Measurements from ENCODE around the gene SCFD1.
"Not testable (repeated sequence)": the region's sequence is repeated elsewhere in the genome, so short reads cannot be mapped to it uniquely, and the experiment has no call there.

The SCFD1 gene

DNA sequence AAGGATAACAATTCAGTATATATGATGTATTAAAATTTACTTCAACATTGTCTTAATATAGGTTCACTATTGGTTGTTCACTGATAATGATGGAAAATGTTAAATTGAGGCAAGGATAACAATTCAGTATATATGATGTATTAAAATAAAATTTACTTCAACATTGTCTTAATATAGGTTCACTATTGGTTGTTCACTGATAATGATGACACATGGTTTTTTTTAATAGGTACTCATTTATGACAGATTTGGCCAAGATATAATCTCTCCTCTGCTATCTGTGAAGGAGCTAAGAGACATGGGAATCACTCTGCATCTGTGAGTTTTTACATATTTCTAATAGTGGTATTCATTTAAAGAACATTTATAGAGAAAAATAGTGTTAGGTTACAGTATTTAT, 8.1 kb downstream of the SCFD1 start:
- no peaks in the 10 kb centered on the region for H3K4me1 ChIP-seq (ENCODE audit: insufficient read depth, low read length)
- H3K9me3 ChIP-seq (ENCODE audit: control insufficient read depth, insufficient read depth, low read length): no peaks in the 10 kb centered on the region
- H3K36me3 ChIP-seq (ENCODE audit: insufficient read depth, low read length): peaks cover 4% of the 10 kb centered on the region; the same call in 1 of the 2 replicates
- no peak overlapping the region for H3K9ac ChIP-seq (ENCODE audit: low read depth, low read length)

DNA sequence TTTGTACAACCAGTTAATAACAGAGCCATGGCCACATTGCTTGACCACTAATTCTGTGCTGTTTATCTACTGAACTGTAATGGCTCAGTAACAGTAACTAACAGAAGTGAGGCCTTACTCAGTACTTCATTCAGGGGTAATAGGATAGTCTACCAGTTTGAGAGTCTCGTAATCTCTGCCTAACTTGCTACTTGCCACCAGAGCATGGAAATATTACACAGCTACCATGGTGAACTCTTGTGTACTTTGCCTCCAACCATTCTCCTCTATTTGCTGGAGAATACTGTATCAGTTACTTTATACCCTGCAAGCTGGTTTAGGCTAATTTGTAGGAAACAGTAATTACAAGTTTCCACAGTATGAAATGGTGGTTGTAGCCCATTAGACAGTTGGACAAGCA, 10.6 kb downstream of the SCFD1 start:
- H3K4me1 ChIP-seq (ENCODE audit: insufficient read depth, low read length): no peaks in the 10 kb centered on the region
- no peak overlapping the region for H3K9ac ChIP-seq (ENCODE audit: low read depth, low read length)
- H3K36me3 ChIP-seq (ENCODE audit: insufficient read depth, low read length): peaks cover 4% of the 10 kb centered on the region; the same call in 1 of the 2 replicates
- no peaks in the 10 kb centered on the region for H3K9me3 ChIP-seq (ENCODE audit: control insufficient read depth, insufficient read depth, low read length)

DNA sequence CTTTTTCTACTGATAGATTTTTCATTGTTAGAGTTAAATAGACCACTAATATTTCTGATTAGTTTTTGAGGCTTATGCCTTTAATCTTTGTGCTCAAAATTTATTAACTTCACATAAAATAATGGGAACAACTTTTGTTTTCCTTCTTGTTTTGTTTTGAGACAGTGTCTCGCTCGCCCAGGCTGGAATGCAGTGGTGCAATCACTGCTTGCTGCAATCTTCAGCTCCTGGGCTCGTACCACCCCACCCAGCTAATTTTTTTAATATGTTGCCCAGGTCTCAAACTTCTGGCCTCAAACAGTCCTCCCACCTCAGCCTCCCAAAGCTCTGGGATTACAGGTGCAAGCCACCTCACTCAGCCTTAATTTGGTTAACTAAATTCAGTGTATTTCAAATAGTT, 16.8 kb downstream of the SCFD1 start:
- peaks cover 6% of the 10 kb centered on the region; the same call in 1 of the 2 replicates for H3K36me3 ChIP-seq (ENCODE audit: insufficient read depth, low read length)
- H3K4me1 ChIP-seq (ENCODE audit: insufficient read depth, low read length): no peaks in the 10 kb centered on the region
- H3K9ac ChIP-seq (ENCODE audit: low read depth, low read length): no peak overlapping the region
- H3K9me3 ChIP-seq (ENCODE audit: control insufficient read depth, insufficient read depth, low read length): peaks cover 2% of the 10 kb centered on the region; the same call in 1 of the 2 replicates

DNA sequence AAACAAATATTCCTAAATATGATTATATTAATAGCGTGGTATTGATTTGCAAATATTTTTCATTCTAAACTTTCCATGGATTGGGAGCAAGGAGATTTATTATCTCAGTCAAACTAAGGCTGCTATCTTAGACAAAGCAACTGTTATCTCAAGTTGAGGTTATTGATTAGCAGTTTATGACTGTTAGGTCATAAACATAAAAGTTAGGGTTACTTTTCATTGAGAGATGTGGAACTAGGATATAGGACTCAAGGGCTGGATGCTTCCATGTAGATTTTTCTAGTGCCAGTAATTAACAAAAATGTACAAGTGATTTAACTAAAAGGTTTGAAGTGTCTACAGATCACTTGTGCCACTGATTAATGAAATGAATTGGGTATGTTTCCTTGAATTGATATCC, 19.1 kb downstream of the SCFD1 start:
- Histone ChIP-seq H3K9ac (ENCODE audit: low read depth, low read length) (no peak overlapping the region), H3K4me1 (ENCODE audit: insufficient read depth, low read length) (no peaks in the 10 kb centered on the region), H3K36me3 (ENCODE audit: insufficient read depth, low read length) (peaks cover 9% of the 10 kb centered on the region; the same call in 1 of the 2 replicates), H3K9me3 (ENCODE audit: control insufficient read depth, insufficient read depth, low read length) (peaks cover 8% of the 10 kb centered on the region)

DNA sequence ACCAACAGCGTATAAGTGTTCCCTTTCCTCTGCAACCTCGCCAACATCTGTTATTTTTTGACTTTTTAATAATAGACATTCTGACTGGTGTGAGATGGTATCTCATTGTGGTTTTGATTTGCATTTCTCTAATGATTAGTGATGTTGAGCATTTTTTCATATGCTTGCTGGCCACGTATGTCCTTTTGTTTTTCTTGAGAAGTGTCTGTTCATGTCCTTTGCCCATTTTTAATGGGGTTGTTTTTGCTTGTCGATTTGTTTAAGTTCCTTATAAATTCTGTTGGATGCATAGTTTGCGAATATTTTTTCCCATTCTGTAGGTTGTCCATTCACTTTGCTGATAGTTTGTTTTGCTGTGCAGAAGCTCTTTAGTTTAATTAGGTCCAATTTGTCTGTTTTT, 22.3 kb downstream of the SCFD1 start:
- not testable (repeated sequence) for H3K9me3 ChIP-seq (ENCODE audit: control insufficient read depth, insufficient read depth, low read length); H3K9ac ChIP-seq (ENCODE audit: low read depth, low read length); H3K36me3 ChIP-seq (ENCODE audit: insufficient read depth, low read length); H3K4me1 ChIP-seq (ENCODE audit: insufficient read depth, low read length)

DNA sequence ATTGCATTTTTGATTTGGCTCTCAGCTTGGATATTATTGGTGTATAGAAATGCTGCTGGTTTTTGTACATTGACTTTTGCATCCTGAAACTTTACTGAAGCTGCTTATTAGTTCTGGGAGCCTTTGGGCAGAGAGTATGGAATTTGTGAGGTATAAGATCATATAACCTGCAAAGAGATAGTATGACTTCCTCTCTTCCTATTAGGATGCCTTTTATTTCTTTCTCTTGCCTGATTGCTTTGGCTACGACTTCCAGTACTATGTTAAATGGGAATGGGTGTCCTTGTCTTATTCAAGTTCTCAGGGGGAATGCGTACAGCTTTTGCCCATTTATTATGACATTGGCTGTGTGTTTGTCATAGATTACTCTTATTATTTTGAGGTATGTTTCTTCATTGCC, 23.5 kb downstream of the SCFD1 start:
- Histone ChIP-seq H3K9me3 (ENCODE audit: control insufficient read depth, insufficient read depth, low read length) (peaks cover 8% of the 10 kb centered on the region), H3K4me1 (ENCODE audit: insufficient read depth, low read length) (no peaks in the 10 kb centered on the region), H3K9ac (ENCODE audit: low read depth, low read length) (no peak overlapping the region), H3K36me3 (ENCODE audit: insufficient read depth, low read length) (peaks cover 9% of the 10 kb centered on the region)

DNA sequence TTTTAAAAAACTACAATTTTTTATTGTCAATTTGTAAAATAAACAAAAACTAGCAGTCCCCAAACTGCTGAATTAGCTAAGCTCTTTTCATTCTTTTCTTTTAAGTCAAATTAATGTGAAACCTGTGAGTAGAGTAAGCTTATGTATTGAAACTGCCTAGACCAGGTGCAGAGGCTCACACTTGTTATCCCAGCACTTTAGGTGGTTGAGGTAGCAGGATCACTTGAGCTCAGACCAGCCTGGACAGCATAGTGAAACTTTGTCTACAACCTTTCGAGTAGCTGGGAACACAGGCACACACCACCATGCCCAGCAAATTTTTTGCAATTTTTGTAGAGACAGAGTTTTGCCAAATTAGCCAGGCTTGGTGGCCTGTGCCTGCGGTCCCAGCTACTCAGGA, 26.4 kb downstream of the SCFD1 start:
- no peak overlapping the region for H3K9ac ChIP-seq (ENCODE audit: low read depth, low read length)
- H3K9me3 ChIP-seq (ENCODE audit: control insufficient read depth, insufficient read depth, low read length): peaks cover 8% of the 10 kb centered on the region
- H3K4me1 ChIP-seq (ENCODE audit: insufficient read depth, low read length): no peaks in the 10 kb centered on the region
- H3K36me3 ChIP-seq (ENCODE audit: insufficient read depth, low read length): peaks cover 9% of the 10 kb centered on the region

DNA sequence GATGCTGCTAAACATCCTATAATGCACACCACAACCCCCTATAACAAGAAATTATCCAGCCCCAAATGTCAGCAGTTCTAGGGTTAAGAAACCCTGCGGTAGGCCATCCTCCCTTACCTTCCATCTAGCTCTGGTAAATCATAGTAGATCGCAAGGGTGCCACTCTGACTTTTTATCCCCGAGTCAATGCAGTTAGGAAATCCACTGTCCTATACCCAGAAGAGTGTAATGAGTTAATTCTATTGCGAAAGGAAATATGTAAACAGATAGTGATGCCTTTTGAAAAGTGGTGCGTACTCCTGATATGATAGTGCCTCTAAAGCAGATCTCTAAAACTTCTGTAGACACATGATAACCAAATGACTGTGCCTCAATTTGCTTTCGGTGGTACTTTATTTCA, 29.8 kb downstream of the SCFD1 start:
- Histone ChIP-seq H3K4me1 (ENCODE audit: insufficient read depth, low read length) (no peaks in the 10 kb centered on the region), H3K9ac (ENCODE audit: low read depth, low read length) (no peak overlapping the region), H3K36me3 (ENCODE audit: insufficient read depth, low read length) (no peaks in the 10 kb centered on the region; the same call in 1 of the 2 replicates), H3K9me3 (ENCODE audit: control insufficient read depth, insufficient read depth, low read length) (no peaks in the 10 kb centered on the region)

DNA sequence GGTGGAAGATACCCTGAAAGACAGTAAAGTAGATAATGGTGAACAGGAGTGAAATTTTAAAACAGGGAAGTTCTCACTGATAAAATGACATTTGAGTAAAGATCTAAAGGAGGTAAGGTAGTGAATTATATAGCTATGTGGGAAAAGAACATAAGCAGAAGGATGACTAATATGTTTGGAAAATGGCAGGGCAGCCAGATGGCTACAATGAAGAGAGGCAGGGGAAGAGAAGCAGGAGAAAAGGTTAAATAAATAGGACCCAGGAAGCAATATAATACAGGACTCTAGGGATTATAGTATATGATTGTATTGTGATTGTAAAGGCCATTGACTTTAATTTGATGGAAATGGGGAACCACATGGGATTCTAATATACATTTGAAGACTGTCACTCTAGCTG, 33.0 kb downstream of the SCFD1 start:
- H3K4me1 ChIP-seq (ENCODE audit: insufficient read depth, low read length): no peaks in the 10 kb centered on the region
- H3K36me3 ChIP-seq (ENCODE audit: insufficient read depth, low read length): peaks cover 3% of the 10 kb centered on the region; the same call in 1 of the 2 replicates
- no peak overlapping the region for H3K9ac ChIP-seq (ENCODE audit: low read depth, low read length)
- no peaks in the 10 kb centered on the region for H3K9me3 ChIP-seq (ENCODE audit: control insufficient read depth, insufficient read depth, low read length)

DNA sequence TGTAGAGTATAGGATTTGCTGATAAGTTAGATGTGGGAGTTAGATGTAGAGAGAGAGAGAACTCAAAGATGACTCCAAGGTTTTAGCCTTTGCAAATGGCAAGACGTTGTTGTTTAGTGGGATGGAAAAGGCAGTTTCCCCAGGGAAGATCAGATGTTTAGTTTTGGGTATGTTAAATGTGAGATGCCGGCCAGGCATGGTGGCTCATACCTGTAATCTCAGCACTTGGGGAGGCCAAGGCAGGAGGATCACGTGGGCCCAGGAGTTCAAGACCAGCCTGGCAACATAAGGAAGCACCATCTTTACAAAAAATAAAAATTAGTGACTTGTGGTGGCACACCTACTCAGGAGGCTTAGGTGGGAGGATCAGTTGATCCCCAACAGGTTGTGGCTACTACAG, 33.5 kb downstream of the SCFD1 start:
- H3K9ac ChIP-seq (ENCODE audit: low read depth, low read length): no peak overlapping the region

DNA sequence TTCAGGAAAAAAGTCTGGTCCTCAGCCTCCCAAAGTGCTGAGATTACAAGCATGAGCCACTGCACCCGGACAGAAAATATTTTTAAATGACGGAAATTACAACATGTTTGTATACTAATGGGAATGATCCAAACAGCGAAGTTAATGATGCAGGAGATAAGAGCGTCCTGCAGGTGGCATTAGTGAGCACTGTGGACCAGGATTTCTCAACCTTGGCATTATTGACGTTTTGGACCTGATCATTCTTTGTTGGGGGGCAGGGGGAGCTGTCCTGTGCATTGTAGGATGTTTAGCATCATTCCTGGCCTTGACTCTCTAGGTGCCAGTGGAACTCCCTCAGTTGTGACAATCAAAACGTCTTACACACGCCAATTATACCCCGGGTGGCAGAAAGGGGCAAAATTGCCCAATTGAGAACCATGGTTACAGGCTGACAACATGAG, 34.1 kb downstream of the SCFD1 start:
- no peaks in the 10 kb centered on the region for H3K4me1 ChIP-seq (ENCODE audit: insufficient read depth, low read length)
- no peak overlapping the region for H3K9ac ChIP-seq (ENCODE audit: low read depth, low read length)
- no peaks in the 10 kb centered on the region for H3K9me3 ChIP-seq (ENCODE audit: control insufficient read depth, insufficient read depth, low read length)
- H3K36me3 ChIP-seq (ENCODE audit: insufficient read depth, low read length): peaks cover 6% of the 10 kb centered on the region

More for the DNA sequence above, 33.5 kb downstream of the SCFD1 start:
- Histone ChIP-seq H3K9me3 (ENCODE audit: control insufficient read depth, insufficient read depth, low read length) (no peaks in the 10 kb centered on the region), H3K36me3 (ENCODE audit: insufficient read depth, low read length) (peaks cover 4% of the 10 kb centered on the region), H3K4me1 (ENCODE audit: insufficient read depth, low read length) (no peaks in the 10 kb centered on the region)

DNA sequence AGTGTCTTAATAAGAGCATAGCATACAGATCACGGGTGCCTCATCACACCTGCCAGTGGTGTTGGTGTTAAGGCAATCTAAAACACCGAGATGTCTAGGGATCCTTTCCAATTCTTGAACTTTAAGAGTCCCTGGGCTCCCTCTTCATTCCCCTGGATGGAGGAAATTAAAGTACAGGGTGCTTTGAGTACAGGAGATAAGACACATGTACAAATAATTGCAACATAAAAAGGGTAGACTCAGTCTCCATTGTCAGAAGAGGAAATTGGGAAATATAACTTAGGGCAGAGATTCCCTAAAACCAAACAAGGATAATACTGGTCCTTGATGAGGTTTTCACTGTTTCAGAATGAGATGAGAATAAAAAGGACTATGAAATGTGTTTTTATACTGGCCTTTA, 34.9 kb downstream of the SCFD1 start:
- peaks cover 6% of the 10 kb centered on the region for H3K36me3 ChIP-seq (ENCODE audit: insufficient read depth, low read length)
- no peaks in the 10 kb centered on the region for H3K4me1 ChIP-seq (ENCODE audit: insufficient read depth, low read length)
- no peak overlapping the region for H3K9ac ChIP-seq (ENCODE audit: low read depth, low read length)
- no peaks in the 10 kb centered on the region for H3K9me3 ChIP-seq (ENCODE audit: control insufficient read depth, insufficient read depth, low read length)

DNA sequence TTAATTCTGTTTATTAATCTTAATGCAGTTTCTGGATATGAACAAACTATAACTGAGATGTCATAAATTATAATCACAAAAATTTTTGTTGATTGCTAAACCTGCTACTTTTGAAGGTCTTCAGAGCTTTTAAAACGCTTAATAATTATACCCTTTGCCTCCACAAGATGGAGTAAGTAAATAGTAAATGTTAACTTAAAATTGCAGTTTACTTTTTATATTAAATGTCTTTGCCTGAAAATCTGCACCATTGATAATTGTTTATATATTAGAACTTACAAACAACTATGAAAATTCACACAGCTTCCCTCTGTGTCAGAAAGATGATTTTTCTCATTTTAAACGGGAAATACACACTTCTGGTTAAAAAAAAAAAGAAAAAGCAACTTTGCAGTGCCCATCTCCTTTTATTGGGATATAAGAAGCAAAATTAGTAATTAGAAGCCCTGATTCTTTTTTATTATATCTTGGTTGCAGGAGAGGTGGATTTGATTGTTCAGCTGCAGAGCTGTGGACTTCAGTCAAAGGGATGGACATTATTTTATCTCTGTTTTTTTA, 35.6 kb downstream of the SCFD1 start:
- Histone ChIP-seq H3K9me3 (ENCODE audit: control insufficient read depth, insufficient read depth, low read length) (no peaks in the 10 kb centered on the region), H3K36me3 (ENCODE audit: insufficient read depth, low read length) (peaks cover 6% of the 10 kb centered on the region), H3K4me1 (ENCODE audit: insufficient read depth, low read length) (no peaks in the 10 kb centered on the region), H3K9ac (ENCODE audit: low read depth, low read length) (no peak overlapping the region)

DNA sequence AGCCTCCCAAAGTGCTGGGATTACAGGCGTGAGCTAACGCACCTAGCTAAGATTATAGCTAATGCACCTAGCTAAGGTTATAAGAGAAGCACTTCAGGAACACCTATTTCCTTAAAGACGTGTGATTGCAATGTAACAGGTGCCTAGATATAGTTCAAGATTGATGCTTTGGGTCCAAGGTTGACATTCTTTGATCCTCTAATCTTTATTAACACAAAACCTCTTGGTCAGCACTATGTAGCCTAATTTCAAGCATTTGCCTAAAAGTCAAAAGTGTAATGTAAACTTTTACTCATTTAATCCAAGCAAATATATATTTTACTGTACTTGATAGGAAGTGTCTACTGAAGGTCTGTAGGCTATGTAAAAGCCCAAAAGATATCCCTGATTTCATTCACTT, 36.5 kb downstream of the SCFD1 start:
- no peaks in the 10 kb centered on the region for H3K4me1 ChIP-seq (ENCODE audit: insufficient read depth, low read length)
- H3K36me3 ChIP-seq (ENCODE audit: insufficient read depth, low read length): peaks cover 6% of the 10 kb centered on the region
- no peak overlapping the region for H3K9ac ChIP-seq (ENCODE audit: low read depth, low read length)

DNA sequence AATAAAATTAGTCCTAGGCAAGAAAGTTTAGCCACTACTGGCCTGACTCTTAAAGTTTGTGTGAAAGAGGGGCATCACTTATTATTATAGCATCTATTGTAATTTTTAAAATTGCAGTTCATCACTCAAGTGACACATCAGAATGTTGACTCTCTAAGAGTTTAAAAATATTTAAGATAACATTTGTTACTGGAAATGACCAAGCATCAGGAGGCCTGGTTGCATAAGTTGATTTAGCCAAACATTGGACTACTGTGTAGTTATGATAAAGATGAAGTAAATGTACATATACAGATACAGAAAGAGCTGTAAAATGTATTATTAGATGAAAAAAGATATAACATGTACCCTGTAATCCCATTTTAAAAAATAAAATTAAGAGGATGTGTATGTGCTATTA, 47.5 kb downstream of the SCFD1 start:
- no peak overlapping the region for H3K9ac ChIP-seq (ENCODE audit: low read depth, low read length)
- H3K9me3 ChIP-seq (ENCODE audit: control insufficient read depth, insufficient read depth, low read length): no peaks in the 10 kb centered on the region
- no peaks in the 10 kb centered on the region for H3K4me1 ChIP-seq (ENCODE audit: insufficient read depth, low read length)
- peaks cover 2% of the 10 kb centered on the region; the same call in 1 of the 2 replicates for H3K36me3 ChIP-seq (ENCODE audit: insufficient read depth, low read length)

More for the DNA sequence above, 36.5 kb downstream of the SCFD1 start:
- no peaks in the 10 kb centered on the region for H3K9me3 ChIP-seq (ENCODE audit: control insufficient read depth, insufficient read depth, low read length)
